ENCODE measurements around the gene NAA35.
"Not testable (repeated sequence)": the region's sequence is repeated elsewhere in the genome, so short reads cannot be mapped to it uniquely, and the experiment has no call there.

NAA35 gene

DNA sequence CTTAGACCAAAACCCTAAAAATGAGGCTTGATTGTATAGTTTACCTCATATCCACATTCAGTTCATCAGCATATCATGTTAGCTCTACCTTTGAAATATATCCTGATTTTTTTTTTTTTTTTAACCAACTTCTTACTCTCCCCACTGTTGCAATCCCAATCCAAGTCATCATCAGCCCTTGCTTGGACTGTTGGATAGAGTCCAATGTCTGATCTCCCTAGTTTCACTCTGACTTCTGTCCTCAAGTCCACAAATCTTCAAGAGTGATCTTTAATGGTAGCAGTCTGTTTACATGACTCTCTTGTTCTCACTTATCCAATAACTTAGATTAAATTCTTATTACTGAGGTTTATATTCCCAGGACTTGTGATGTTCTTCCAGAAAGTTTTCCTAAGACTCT, 30.8 kb downstream of the NAA35 start:
- H3K4me3 ChIP-seq (ENCODE audit: low read length): no peak overlapping the region
- no peak for DNase-seq (ENCODE audit: low read depth)
- TF ChIP-seq, protein P1, sequence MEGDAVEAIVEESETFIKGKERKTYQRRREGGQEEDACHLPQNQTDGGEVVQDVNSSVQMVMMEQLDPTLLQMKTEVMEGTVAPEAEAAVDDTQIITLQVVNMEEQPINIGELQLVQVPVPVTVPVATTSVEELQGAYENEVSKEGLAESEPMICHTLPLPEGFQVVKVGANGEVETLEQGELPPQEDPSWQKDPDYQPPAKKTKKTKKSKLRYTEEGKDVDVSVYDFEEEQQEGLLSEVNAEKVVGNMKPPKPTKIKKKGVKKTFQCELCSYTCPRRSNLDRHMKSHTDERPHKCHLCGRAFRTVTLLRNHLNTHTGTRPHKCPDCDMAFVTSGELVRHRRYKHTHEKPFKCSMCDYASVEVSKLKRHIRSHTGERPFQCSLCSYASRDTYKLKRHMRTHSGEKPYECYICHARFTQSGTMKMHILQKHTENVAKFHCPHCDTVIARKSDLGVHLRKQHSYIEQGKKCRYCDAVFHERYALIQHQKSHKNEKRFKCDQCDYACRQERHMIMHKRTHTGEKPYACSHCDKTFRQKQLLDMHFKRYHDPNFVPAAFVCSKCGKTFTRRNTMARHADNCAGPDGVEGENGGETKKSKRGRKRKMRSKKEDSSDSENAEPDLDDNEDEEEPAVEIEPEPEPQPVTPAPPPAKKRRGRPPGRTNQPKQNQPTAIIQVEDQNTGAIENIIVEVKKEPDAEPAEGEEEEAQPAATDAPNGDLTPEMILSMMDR (conservative IDR thresholded peaks at IDR 0.05; ENCODE audit: low read depth, low read length): no peak

DNA sequence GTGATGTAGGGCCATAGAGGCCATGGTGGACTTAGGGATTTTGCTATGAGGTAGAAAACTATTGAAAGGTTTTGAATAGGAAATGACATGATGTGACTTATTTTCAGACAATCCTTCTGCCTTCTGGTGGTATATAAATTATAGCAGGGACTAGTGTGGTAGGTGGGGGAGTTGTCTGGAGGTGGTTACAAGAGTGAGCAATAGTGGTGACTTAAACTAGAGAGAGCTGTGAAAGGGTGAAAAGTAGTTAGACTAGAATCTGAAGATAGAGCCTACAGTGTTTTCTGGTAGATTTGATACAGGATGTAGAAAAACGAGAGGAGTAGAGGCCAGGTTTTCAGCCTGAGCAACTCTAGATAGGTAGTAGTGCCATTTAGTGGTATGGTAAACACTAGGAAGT, 32.3 kb downstream of the NAA35 start:
- TF ChIP-seq, protein P1 (conservative IDR thresholded peaks at IDR 0.05; ENCODE audit: low read depth, low read length): no peak
- no peak overlapping the region for H3K4me3 ChIP-seq (ENCODE audit: low read length)
- DNase-seq (ENCODE audit: low read depth): no peak

DNA sequence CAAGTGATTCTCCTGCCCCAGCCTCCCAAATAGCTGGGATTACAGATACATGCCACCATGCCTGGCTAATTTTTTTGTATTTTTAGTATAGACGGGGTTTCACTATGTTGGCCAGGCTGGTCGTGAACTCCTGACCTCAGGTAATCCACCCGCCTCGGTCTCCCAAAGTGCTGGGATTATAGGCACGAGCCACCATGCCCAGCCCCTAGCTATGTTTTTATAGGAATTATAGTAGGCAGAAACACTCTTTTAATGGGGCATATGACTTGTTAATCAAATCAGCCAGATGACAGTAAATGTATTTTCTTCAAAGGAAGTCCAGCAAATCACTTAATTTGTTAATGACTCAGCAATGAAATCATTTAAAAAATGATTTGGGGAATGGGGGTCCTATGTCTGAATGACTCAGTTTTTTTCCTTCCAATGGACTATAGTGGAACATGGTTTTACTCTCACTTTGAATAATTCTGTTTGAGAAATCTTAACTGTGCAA, 33.2 kb downstream of the NAA35 start:
- H3K4me3 ChIP-seq (ENCODE audit: low read length): not testable (repeated sequence)
- DNase-seq (ENCODE audit: low read depth): peak; percentile 10

DNA sequence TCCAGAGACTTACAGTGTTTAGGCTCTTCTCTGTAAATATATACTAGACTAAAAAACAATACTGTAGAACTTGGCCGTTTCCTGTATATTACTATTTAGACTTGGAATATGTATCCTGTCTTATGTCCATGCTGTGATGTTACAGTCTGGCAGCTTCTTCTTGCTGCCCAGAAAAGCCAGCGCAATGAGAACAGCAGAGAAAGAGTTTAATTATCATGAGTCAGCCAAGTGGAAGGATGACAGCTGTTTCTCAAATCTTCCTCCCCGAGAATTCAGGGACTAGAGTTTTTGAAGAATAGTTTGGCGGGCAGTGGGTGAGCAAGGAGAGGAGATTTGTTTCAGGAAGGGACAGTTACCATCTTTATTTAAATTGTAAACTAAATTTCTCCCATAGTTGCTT, 37.5 kb downstream of the NAA35 start:
- no peak for DNase-seq (ENCODE audit: low read depth)
- no peak overlapping the region for H3K4me3 ChIP-seq (ENCODE audit: low read length)
- TF ChIP-seq, protein P1 (conservative IDR thresholded peaks at IDR 0.05; ENCODE audit: low read depth, low read length): no peak

DNA sequence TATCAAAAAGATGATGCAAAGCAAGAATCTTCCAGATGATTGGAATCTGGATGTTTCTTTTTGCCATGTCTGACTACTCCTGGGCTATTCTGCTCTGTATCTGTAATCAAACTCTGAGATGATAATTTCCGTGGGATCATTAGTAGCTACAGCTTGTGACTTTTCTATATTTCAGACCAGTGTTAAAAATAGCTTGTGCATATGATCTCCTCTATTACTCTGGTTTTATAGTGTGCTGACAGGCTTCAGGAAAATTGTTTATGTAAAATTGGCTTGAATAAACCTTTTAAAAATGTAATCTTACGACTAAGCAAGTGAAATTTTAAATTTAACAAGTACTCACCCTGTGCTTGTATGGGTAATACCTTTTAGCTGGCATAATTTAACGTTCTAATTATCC, 40.4 kb downstream of the NAA35 start:
- DNase-seq (ENCODE audit: low read depth): no peak
- TF ChIP-seq, protein P1 (conservative IDR thresholded peaks at IDR 0.05; ENCODE audit: low read depth, low read length): no peak
- H3K4me3 ChIP-seq (ENCODE audit: low read length): no peak overlapping the region

DNA sequence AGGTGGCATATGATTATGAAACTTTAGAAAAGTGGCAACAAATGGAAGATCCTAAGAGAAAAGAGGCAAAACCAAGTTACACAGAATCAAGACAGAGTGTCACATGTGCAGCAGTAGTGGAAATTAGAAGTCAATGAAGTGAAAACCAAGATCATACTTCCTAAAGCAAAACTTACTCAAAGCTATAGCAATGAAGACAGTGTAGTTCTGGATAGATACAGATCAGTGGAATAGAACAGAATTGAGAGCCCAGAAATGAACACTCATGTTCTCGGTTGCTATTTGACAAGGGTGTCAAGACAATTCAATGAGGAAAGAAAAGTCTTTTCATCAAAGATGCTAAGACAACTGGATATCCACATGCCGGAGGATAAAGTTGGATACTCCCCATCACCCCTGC, 43.5 kb downstream of the NAA35 start:
- TF ChIP-seq, protein P1 (conservative IDR thresholded peaks at IDR 0.05; ENCODE audit: low read depth, low read length): no peak
- no peak for DNase-seq (ENCODE audit: low read depth)
- H3K4me3 ChIP-seq (ENCODE audit: low read length): no peak overlapping the region

DNA sequence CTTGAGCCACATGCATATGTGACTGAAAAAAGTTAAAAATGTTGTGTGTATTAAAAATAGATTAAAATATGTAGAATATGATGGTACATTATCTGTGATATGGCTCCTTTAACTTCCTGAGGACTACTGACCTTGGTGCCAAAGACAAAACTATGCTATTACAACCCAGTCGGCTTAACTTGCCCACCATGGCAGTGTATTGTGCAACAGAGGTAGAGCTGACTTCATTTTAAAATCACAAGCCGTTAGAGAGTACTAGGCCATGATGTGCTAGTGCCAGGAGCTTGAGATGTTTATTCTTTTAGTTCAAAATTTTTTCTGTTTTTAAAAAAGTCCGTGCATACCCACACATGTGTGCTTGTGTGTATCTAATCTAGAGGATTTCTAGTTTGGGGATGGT, 46.3 kb downstream of the NAA35 start:
- TF ChIP-seq, protein P1 (conservative IDR thresholded peaks at IDR 0.05; ENCODE audit: low read depth, low read length): no peak
- DNase-seq (ENCODE audit: low read depth): no peak
- no peak overlapping the region for H3K4me3 ChIP-seq (ENCODE audit: low read length)

DNA sequence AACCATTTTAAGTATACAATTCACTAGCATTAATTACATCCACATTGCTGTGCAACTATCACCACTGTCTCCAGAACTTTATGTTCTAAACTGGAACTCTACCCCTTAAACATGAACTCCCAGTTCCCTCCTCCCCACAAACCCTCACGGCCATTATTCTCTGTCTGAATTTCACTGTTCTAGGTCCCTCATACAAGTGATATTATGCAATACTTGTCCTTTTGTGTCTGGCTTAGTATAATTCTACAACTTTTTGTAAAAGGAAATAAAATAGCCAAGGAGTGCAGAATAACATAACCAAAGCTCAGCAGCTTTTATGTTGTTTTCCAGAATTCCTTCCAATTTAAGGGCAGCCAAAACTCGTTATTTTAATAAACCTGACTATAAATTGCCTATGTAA, 53.2 kb downstream of the NAA35 start:
- DNase-seq (ENCODE audit: low read depth): no peak
- TF ChIP-seq, protein P1 (conservative IDR thresholded peaks at IDR 0.05; ENCODE audit: low read depth, low read length): no peak
- no peak overlapping the region for H3K4me3 ChIP-seq (ENCODE audit: low read length)

Data from retinal pigment epithelial cell (primary cell).